Measurements from ENCODE around the gene C1QB.
"Not testable (repeated sequence)": the region's sequence is repeated elsewhere in the genome, so short reads cannot be mapped to it uniquely, and the experiment has no call there.

The C1QB gene

DNA sequence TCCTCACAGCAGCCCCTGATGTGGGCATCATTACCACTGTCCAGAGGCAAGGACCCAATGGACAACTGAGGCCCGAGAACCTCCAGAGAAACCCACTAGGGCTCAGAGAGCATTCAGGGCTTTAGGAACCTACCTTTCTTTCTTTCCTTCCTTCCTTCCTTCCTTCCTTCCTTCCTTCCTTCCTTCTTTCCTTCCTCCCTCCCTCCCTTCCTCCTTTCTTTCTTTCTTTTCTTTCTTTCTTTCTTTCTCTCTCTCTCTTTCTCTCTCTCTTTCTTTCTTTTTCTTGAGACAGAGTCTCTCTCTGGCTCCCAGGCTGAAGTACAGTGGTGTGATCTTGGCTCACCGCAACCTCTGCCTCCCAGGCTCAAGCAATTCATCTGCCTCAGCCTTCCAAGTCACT lies 15.8 kb downstream of the C1QB start:
- DNase-seq = not testable (repeated sequence)

DNA sequence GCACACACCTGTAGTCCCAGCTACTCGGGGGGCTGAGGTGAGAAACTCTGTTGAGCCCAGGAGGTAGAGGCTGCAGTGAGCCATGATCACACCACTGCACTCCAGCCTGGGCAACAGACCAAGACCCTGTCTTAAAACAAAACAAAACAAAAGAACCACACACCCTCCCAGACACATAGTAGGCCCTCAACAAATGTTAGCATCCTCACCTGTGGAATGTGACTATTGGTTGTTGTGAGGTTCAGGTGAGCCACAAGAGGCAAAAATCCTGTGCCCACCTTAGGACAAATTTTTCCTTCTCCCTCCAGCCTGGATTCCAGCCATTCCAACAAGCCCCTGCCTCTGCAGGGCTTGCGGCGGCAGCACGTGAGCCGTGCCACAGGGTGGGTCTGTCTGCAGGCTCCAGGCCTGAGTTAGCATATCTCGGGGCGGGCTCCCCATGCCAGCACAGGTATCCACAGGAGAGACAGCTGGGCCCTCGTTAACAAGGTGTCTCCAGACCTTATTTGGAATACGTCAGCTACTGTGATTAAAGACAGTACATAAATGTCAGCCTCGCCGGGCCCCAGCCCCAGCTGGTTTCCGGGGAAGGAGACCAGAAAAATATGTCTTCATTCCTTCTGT lies 17.4 kb downstream of the C1QB start:
- DNase-seq = no peak

DNA sequence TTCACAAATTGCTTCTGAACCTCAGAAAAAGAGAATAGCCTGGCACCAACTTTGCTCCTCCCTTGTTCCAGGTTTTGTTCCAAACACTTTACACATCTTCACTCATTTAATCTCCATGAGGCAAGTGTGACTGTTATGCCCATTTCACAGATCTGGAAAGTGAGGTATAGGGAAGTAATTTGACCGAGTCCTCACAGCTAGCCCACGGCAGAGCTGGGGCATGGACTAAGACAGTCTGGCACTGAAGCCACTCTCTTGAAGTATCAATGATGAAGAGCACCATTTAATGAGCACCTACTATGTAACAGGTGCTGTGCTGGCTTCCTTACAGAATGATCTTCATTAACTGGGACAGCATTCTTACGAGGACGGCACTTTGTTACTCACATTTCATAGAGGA lies 19.0 kb downstream of the C1QB start:
- DNase-seq = no peak

DNA sequence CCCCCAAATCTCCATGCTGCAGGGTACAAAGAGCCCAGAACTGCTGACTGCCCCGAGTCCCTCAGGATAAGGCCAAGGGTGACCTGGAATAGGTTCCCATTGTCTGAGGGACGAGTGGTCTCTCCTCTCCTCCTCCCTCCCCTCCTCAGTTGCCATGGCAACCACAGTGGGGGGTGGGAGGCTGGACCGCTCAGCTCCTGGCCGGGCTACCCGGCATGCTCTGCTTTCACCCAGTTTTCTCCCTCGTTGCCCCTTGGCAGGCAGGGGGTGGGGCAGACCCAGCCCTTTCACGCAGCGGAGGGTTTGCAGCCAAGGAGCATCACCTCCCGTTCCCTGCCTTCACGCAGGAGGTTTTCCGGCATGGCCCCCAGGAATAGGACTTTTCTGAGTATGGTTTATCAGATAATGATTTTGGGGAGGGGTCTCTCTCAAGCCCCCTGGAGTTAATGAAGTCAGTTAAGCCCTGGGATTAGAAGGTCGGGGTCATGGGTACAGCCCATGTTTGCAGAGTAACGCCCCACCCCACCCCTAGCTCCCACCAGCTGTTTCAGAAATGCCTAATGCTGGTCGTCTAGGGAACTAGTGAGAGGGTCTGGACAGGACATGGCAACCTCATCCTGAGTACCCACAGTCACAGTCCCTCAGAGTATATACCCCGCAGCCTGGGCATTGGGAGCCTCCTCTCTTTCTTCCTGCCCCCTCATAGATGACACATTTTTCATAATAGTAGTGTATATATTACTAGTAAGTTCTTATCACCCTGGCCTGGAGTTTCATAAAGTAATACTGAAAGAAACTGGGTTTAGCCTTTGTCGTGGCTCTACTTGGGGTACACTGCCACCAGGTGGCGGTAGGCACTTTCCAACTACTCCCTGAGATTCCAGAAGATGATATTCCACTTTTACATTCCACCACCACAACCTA lies 20.7 kb downstream of the C1QB start:
- no peak for DNase-seq

DNA sequence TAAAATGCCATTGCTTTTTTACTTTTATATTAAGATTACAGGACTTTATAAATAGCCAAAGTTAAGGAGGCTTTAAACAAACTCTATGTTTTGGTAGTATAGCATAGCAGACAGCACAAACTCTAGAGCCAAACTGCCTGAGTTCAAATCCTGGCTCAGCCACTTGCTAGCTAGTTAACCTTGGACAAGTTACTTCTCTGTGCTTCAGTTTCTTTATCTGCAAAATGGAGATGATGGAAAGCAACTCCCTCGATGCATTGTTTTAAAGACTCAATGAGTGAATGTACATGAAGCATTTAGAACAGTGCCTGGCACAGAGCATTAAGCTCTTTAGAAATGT lies 21.3 kb downstream of the C1QB start:
- DNase-seq = no peak

DNA sequence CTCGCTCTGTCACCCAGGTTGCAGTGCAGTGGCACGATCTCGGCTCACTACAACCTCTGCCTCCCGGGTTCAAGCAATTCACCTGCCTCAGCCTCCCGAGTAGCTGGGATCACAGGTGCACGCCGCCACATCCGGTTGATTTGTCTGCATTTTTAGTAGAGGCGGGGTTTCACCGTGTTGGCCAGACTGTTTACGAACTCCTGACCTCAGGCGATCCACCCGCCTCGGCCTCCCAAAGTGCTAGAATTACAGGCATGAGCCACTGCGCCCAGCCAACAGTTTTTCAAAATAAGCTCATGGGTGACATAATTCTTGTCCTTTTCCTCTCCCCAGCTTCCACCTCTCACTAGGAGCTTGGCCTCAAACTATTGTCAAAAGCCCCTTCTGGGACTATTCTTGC lies 23.1 kb downstream of the C1QB start:
- not testable (repeated sequence) for DNase-seq

DNA sequence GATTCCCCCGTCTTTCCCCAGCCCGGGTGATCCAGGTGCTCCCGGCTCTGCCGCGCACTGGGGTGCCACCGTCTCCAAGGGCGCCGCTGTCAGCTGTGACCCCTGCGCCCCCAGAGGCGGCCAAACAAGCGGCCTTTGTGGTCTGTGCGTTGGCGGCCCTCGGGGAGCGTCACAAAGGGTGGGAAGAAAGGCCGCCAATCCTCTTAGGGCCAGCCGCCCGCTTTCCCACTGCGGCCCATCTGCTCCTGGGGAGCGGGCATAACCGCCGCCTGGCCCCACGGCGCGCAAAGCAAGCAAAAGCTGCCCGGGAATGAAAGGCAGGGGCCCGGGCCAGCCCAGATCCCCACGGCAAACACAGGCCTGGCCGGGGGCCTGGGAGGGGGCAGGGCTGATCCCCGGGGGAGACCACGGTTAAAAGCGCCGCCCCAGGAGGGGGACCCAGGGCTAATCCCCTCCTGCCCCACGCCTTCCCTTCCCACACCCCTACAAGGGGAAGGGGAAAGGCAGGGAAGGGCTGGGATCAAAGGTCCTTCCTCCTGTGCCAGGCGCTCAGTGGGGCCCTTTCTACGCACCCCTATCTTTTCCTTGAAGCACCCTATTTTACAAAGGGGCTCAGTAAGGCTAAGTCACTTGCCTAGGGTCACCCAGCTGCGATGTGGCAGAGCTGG lies 24.0 kb downstream of the C1QB start:
- no peak for DNase-seq

DNA sequence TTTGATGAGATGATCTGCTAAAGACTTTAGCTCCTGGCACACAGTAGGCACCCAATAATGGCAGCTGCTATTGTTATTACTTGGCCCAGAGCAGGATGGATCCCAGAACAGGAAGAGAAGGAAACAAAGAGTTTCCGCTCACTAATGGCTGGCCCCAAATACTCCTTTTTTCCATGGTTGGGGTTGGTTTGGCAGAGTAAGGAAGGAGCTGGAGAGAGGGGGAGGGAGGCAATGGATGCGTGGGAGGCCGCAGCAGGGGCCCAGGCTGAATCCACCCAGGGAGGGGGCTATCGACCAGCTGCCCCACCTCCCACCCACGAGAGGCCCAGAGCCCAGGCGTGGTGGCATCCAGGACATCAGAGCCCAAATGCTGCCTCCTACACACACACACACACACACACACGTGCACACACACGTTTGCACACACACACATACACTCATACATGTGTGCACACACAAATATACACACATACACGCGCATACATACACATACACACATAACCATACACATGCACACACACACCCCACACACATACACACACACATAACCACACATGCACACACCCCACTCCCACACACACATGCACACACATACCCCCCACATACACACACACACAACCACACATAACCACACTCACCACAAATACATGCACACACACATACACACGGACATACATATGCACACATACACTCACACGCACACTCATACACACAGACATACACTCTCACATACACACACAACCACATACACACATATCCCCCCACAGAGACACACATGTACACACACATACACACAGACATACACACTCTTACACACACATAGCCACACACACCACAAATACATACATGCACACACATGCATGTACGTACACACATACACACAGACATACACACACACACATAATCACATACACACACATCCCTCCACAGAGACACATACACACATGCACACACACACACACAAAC lies 25.2 kb downstream of the C1QB start:
- no peak for DNase-seq

DNA sequence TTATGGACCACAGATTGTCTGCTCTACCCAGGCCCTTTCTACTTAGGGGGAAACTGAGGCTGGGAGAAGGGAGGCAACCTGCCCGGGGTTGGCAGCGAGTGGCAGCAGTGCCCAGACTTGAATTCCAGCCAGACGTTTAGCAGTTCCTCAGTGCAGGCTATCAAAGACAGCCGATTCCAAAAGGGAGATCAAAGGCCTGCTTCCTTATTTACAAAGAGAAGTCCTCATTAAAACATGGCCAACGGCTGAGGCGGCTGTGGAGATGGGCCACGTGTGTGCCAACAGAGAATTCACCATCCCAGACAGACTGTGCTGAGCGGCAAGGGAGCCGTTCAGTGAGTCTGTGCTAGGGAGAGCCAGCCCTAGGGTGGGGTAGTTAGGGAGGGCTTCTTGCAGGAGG lies 27.7 kb downstream of the C1QB start:
- no peak for DNase-seq

DNA sequence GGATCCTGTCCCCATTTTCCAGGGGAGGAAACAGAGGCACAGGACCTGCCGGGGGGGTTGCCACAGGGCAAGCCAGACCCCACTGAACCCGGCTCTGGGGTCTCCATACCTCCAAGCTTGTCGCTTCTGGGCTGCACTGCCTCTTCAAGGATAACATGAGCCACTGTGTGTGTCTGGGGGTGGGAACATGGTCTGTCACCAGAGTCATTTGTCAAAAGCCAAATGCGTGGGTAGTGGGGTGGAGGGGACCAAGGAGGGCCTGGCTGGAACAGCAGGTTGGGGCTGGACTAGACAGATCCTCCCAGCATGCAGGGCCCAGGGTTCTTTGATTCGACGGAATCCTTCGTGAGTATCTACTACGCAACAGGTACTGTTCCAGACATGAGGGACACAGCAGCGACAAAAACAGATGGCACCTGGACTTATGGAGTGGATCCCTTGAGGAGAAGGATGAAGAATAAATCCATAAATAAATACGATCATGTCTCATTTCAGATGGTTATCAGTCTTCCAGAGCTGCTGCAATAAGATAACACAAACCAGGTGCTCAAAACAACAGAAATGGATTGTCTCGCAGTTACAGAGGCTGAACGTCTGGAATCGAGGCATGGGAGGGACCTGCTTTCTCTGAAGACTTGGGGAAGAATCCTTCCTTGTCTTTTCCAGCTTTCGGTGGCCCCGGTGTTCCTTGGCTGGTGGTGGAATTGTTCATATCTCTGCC lies 28.7 kb downstream of the C1QB start:
- DNase-seq = no peak

DNA sequence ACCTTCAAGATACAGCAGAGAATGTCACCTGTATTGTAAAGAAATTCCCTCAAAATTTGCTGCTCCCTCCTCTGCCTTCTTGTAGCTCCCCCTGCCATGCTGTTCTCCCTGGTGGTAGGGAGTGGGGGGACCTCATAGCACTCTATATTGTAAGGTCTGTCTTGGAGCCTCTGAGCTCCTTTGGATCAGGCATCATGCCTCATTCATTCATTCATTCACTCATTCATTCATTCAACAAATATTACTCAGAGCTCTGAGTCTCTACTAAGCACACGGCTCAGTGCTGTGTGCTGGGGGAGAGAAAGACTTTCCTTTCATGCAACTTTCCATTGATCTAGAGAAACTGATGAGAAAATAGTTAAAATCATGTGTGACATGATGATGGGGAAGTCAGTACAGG lies 30.5 kb downstream of the C1QB start:
- no peak for DNase-seq

DNA sequence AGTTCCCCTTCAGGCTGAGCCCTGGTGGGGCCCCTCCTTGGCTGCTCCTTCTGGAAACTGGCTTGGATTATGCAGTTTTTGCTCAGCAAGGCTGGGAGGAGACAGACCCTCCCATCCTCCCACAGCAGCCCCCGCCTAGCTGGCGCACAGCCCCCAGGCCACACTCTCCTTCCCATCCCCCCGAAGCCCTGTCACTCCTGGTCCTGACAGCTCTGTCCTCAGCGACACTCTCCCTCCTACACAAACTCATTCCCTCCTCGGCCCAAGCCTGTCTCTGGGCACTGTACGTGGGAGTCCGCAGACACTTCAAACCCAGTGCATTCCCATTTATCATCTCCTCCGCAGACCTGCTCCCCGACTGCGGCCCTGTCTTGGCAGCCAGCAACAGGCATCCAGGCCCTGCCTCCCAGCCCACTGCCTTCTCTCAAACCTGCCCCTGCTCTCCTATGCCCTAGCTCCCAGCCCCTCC lies 32.6 kb downstream of the C1QB start:
- no peak for DNase-seq

DNA sequence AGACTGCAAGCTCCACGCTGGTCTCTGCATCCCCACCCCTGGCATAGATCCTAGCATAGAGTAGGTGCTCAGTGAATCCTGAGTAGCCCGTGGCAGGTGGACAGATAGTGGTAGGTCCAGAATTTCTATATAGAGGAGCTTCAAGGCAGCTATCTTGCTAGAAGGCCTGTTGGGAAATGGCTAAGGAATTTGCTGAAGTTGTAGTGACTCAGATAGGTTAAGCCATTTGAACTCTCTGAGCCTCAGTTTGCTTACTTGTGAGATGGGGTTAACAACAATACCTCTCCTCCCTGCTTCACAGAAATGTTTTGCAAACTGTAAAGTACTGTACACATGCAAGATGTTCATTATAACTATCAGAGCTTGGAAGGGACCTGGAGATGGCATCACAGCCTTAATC lies 34.2 kb downstream of the C1QB start:
- no peak for DNase-seq

DNA sequence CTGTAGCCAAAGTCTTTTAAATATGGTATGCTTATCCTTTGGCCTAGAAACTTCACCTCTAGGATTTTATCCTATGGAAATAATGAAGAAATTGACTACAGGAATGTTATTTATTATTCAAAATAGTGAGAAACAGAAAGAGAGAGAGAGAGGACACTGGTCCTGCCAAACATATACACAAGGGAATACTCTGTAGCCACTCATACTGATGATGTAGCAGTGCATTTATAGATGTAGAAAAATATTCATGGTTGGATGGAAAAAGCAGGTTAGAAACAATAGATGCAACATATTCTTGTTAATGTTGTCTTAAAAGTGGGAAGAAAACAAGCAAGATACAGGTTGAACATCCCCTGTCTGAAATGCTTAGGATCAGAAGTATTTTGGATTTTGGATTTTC lies 35.4 kb downstream of the C1QB start:
- DNase-seq = no peak

DNA sequence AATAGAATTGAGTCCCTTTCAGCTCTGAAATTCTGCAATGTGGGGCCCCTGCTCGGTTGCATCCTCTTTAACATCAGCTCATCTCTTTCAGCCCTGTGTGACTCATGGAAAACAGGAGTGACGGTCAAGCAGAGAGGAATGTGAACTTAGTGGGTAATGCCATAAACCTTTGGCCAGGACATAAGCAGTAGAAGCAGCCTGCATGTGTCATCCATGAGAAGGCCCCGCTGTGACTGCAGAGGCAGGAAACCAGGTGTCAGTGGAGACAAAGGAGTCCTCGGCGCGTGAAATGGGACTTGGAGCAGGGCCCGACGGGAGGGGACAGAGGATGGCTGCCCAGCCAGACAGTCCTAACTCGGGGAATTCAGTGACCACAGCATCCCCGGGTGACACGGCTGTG lies 36.5 kb downstream of the C1QB start:
- DNase-seq = no peak

DNA sequence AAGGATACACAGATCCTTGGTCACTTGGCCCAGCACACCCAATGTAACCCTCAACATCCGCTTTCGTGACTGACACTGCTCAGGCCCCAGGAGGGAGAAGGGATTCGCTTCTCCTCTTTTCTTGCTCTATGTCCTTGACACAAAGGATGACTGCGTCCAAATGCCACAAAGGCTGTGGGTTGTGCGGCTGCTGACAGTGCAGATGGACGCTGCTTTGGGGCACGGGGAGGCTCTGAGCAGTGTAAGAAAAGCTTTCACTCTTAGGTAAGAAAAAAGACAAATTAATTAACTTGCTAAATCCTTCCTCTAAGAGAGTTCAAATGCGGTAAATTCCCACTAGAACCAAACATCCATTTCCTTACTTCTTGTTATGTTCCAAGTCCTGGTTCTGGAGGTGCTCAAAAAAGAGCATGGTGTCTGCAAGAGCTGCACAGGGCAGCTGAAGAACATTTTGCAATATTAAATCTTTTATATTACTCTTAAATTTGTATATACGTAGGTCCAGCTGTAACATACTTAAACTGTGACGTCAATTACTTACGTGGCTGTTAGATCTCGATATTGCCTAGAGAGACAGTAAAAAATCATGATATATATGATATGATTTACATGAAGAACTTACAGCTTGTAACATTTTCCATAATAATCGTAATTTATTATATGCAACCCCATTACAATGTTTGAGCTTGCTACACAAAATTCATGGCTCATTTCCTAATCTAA lies 38.2 kb downstream of the C1QB start:
- DNase-seq = no peak

DNA sequence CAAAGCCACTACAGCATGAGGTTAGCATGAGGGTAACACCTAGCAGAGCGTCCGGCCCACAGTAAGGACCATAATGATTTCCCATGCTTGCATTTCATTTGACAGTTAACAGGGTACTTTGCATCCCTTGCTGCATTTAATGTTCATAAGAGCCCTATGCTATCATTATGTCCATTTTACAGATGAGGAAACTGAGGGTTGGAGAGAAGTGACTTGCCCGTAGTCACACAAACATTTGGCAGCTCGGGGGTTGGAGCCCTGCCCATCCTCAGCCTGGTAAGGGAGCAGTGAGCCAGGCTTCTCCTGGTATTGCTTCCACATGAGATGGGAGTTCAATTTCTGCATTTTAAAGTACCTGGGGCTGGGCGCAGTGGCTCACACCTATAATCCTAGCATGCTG lies 41.1 kb downstream of the C1QB start:
- no peak for DNase-seq

DNA sequence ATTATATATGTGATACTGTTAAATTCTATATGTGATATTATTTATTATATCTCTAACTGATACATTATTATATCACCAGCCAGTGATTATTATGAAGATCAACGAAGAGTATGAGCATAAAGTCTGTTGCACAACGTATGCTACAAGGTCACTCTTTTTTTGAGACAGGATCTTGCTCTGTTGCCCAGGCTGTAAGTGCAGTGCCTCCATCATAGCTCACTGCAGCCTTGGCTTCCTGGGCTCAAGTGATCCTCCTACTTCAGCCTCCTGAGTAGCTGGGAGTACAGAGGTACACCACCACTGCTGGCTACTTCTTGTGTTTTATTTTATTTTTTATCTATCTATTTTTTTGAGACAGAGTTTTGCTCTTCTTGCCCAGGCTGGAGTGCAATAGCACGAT lies 43.6 kb downstream of the C1QB start:
- no peak for DNase-seq

DNA sequence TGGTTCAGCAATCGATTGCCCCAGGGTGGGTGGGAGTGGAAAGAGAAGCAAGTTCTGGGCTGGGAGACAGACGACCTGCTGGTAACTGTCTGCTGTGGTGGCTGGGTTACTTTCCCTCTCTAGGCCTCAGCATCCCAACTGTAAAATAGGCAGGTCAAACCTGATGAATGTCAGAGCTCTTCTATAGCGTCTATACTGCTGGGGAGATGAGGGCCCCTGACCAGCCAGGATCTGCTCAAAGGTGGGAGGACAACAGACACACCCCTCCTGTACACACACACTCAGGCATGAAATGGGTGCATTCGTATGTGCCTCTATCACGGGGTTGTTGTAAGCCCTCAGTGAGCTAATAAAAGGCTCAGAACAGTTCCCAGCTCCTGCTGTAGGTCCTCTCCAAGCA lies 44.9 kb downstream of the C1QB start:
- DNase-seq = no peak

DNA sequence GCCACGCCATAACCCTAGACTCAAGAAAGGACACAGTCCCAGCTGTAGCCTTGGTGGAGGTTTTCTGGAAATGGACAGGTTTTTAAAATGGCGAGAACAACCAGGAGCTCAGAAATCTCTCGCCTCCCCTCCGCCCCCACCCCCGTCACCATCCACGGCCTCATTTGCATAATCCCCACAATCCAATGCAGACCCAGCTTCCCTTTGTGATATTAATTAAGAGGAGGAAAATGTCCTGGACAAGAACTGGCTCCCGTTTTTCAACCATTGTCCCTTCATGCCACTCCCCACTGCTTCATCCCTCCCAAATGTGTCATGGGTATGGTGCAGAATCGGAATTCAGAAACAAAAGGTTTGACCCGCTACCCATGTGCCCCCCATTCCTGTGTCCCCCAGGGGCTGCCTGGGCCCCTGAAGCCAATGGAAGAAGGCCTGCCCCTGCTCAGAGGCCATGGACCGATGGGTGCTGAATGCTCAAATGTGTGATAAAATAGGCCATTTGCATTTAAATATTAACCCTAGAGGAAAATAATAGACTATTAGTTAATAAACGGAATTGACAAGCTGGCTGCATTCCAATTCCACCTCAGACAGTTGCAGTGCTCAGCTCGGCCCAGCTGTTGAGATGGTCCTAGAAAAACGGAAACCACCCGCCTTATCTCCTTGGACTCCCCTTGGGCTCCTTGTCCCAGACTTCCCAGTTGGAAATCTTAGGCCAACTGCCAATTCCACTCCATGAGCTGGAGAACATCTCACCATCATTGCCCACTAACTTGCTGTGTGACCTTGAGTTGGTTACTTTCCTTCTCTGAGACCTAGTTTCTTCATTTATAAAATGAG lies 46.9 kb downstream of the C1QB start:
- DNase-seq = no peak
